HG03025 (cell line): ENCODE results near the gene SPRR4.

Source experiments
- ATAC-seq: cut with Tn5 transposase; IDR thresholded peaks from one replicate; pipeline ENCODE4 v1.9.1; 2021; ENCODE audit warnings: mild to moderate bottlenecking, moderate library complexity; ENCODE audit not compliant: unreplicated experiment, low FRiP score

Gene SPRR4, protein sequence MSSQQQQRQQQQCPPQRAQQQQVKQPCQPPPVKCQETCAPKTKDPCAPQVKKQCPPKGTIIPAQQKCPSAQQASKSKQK

GRCh38 chr1:152970495-152970894 is at the start of gene SPRR4:
SPRR4 (plus strand) TSS chr1:152970648; CDS start chr1:152971891, 1,243 bp downstream.
- no peak for ATAC-seq

GRCh38 chr1:152924191-152924590 is 46.3 kb upstream of the SPRR4 start:
- no peak for ATAC-seq

DNA sequence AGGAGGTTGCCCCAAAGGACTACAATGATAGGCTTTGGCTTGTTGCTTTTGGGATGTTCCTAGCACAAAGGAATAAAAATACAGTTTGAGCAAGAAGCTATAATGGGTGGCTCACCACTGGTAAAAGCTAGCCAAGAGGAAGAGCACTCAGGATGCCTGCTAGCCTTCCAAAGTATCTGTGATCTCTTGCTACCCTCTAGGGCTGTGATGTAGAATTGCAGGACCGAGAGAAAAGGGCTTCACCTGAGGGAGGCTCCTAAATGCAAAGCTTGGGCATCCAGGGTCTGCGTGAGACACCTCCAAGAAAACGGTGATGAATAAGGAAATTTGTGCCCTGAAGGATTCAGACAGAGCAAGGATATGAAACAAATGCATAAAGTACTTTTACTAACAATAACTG is 44.4 kb upstream of the SPRR4 start:
- ATAC-seq, result no peak

DNA sequence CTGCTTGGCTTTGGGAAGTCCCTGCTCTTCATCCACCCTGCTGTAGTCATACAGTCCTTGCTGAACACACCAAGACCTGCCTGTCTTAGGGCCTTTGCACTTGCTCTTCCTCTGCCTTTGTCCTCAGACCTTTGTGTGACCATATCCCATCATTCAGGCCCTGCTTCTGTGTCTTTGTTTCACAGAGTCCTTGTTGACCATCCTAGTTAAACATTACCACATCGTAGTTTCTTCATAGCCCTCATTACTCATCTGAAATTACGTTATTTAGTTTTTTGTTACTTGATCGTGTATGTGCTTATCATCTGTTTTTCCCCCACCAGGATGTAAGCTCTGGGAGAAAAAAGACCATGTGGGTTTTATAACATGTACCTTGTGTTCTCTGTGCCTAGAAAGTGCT is 41.8 kb upstream of the SPRR4 start:
- no peak for ATAC-seq

- ATAC-seq, result no peak
Measured at GRCh38 chr1:152932170-152932811, 38.2 kb upstream of the SPRR4 start.

DNA sequence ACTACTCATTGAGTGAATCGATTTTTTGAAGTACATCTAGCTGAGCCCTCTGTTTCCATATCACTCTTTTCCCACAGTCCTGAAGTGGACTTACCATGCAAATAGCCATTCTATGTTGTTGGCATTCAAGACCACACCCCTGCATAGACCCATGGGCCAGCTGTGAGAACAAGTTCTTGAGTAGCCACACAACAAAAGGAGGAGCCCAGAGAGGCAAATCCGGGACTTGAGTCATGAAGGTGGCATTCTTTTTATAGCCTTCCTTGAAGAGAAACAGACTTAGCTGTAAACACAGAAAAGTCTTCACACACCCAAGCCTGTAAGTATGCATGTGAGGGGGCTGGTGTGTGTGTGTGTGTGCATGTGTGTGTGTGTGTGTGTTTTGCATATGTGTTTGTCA is 37.3 kb upstream of the SPRR4 start:
- no peak for ATAC-seq

- no peak for ATAC-seq
Measured at GRCh38 chr1:152940614-152941013, 29.8 kb upstream of the SPRR4 start.

- ATAC-seq, result no peak
Measured at GRCh38 chr1:152941037-152941711, 29.3 kb upstream of the SPRR4 start.

- ATAC-seq, result no peak
Measured at GRCh38 chr1:152942161-152942560, 28.3 kb upstream of the SPRR4 start.

- no peak for ATAC-seq
Measured at GRCh38 chr1:152946248-152946647, 24.2 kb upstream of the SPRR4 start.

DNA sequence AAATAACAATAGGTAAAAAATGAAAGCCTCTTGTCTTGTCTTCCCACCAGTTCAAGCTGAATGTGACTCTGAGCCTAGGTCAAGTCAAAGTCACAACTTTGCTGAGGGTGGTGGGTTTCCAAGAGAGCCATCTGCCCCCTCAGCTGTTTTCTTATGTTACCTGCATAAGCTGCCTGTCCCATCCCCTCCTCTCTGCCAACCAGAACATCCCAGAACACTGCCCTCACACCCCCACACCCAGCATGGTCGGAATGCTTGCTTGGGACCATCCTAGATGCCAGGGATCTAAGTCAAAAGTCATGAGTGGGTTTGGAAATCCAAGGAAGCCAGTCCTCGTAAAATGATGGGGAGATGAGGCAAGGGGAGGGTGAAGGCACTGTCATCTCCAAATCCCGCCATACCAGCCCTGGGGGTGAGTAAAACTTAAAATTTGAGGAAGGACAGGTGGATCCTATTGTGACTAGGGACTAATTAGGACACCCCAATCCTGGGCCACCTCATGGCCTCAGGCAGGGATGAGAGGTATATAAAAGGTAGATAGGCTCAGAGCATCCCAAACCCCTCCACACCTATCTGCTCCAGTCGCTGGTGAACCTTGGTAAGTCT is 23.7 kb upstream of the SPRR4 start, which contains the start of gene SPRR5:
Gene SPRR5, plus strand, starts transcription at position 556 of the 606 bp plus-strand sequence. CDS start 1,349 bp downstream, outside the sequence.
- ATAC-seq, result no peak

DNA sequence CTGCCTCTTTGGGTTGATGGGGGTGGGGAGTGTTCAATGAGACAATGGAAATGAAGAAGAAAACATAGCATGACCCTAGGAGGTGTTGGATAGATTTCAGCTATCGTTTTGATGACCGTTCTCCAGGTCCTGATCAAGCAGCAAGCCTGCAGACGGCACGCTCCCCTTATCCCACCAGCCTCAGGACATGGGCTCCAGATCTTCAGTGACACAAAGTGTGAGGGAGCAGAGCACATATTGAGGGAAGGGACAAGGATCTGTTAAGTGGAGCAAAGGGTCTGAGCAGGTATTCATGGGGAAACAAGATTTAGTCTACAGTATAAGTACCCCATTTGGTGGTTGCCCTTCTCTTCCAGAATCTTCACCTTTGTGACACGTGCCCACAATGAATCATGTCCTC is 18.7 kb upstream of the SPRR4 start:
- no peak for ATAC-seq

DNA sequence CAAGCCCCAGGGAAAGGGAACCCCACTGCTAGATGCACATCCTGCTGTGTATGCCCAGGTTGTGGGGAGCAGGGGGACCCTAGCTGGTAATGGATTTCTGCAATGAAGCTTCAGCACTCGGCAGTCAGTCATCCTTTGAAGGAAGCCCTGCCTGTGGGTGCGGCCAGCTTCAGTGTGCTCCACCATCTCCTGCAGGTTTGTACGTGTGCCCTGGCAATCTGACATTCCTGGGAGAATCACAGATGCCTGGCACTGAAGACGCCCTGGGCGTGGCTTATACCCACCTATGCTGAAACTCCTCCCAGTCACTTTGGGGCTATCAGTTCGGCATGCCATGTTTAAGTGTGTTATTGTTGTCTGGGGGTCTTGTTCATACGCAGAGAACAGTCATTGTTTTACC is 16.7 kb upstream of the SPRR4 start:
- ATAC-seq, result no peak

DNA sequence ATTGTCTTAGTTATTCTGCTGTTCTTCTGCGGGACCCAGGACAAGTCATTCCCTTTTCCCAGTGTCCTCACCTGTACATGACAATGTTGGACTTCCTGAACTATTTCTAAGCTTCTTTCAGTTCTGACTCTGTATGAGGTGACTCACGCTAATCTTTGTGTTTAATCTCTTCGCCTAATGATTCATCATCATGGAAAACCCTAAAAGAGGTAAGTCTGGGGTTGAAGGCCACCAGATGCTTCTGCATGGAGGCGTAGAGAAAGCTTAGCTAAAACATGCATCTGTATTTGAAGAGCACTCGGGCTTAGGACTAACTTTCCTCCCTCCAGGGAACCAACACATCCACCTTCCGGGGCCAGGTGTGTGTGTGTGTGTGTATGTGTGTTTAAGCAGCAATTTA is 16.0 kb upstream of the SPRR4 start:
- no peak for ATAC-seq

DNA sequence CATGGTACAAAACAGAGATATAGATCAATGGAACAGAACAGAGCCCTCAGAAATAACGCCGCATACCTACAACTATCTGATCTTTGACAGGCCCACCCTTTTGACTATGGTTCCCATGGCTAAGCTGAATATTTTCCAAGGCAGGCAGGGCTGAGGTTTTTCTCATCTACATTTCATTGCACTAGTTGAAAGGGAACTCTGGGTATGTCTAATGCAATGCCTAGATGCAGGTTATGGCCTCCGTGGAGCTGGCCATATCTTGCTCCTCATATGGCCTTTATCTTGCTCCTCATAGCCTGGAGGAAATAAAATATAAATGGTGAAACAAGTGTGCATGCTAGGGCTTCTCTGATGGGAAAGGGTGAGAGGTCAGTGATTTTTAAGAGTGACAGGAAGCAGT is 12.9 kb upstream of the SPRR4 start:
- no peak for ATAC-seq

GRCh38 chr1:152959273-152959672 is 11.2 kb upstream of the SPRR4 start:
- ATAC-seq, result no peak

DNA sequence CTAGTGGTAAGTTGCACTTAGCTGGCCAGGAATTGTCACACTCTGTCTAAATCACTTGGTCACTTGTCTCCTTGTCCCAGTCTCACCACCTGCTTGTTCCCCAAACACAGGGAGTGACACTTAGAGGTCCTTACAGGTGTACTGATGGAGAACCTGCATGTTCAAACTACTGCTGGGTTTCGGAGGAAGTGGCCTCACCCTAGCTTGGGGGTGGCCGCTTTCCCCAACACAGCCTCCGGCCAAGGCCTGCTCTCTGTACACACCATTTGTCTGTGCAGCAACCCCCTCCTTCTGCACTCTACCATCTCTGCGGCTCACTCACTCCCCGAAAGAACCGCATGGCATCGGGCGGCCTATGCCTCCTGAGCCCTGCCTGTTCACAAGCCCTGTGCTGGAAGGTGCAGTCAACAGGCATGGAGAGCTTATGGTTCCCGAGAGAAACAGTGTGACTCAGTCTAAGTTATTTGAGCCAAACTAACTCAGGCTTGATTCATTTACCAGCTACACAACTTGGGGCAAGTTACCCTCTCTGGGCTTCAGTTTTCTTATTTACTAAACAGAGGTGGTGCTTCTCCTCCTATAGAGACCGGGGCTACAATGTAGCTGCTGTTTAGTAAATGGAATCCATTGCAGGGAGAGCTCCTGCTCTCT is 10.5 kb upstream of the SPRR4 start:
- no peak for ATAC-seq

- no peak for ATAC-seq
Measured at GRCh38 chr1:152960452-152961044, 9.9 kb upstream of the SPRR4 start.

- no peak for ATAC-seq
Measured at GRCh38 chr1:152961226-152961891, 9.1 kb upstream of the SPRR4 start.

GRCh38 chr1:152962876-152963415 is 7.5 kb upstream of the SPRR4 start:
- no peak for ATAC-seq
